Measurements from ENCODE around the gene TAAR9.
A peak's percentile ranks its signal among the peaks of the same experiment; 100 is the strongest.
"Not testable (repeated sequence)": the region's sequence is repeated elsewhere in the genome, so short reads cannot be mapped to it uniquely, and the experiment has no call there.

TAAR9 gene

DNA sequence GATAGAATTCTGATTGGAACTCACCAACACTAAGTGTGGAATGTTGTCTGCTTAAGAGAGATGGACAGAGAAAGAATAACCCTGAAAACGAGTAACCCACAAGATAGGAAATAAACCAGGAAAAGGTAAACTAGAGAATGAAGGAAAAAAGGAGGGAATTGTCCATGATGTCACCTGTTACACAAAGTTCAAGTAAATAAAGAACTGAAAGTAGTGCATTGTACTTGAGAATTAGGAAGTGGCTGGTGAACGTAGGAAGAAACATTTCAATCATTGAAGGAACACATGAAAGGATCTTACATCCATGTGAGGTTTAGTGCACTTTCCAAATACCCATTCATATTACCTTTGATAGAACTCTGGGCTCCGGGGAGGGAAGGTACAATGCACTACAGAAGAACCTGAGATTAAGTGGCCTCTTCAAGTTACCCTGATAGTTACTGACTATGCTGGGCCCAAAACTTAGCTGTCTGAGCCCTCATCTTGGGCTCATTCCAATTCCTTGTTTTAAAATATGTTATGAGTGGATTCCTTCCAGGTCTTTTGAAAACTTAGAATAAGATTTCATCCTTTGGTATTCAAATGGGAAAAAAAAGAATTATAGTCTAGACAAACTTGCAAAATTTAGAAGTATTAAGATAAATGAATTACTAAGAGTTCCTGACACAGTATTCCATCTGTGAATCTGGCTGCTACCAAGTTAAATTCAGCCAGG lies 24.1 kb upstream of the TAAR9 start:
- peak in 1 of 51 donors; percentile 20 for DNase-seq

DNA sequence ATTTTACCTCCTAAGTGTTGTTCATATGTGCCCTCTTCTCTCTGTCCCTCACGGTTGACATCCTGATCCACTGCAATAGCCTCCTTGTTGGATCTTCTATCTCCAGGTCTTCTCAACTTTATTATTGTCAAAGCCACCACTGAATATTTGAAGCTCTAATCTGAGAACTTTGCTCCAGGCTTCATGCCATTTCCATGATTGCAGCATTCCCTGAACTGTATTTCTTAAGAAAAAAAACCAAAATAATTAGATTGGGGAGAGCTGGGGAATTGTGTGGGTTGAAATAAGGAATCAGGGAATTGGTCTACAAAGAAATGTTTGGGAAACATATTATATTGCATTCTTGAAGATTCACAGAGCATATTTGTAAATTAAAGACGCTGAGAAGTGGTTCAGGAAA lies 22.7 kb upstream of the TAAR9 start:
- no peak for DNase-seq

DNA sequence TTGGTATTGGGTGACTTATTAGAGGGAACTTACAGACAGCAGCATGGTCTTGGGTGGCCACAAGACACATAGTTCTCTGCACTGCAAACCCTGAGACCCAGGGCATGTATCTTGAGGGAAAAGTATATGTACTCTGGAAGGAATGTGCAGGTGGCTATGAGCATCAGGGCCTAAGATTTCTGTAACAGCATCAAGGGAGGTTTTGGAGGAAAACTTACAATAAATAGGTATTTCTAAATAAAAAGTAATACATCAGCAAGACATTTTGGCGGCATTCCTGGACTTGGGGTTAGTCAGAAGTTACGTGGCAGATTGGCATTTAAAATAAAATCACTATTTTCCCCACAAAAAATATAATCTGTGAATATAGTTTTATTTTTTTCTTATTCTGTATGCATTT lies 17.1 kb upstream of the TAAR9 start:
- no peak for DNase-seq

DNA sequence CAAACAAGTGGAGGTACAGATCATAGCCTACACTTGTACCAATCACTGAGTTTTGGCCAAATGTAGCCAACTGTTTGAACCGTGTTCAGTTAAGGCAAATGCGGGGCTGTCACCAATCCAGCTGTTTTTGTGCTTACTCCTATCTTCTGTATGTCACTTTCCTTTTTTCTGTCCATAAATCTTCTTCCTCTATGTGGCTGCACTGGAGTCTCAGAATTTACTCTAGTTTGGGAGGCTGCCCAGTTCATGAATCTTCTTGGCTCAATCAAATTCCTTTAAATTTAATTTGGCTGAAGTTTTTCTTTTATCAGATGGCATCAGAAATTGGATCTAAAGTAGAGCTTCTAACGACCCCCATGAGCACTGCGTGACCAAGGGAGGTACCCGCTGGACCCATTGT lies 13.4 kb upstream of the TAAR9 start:
- DNase-seq: no peak

DNA sequence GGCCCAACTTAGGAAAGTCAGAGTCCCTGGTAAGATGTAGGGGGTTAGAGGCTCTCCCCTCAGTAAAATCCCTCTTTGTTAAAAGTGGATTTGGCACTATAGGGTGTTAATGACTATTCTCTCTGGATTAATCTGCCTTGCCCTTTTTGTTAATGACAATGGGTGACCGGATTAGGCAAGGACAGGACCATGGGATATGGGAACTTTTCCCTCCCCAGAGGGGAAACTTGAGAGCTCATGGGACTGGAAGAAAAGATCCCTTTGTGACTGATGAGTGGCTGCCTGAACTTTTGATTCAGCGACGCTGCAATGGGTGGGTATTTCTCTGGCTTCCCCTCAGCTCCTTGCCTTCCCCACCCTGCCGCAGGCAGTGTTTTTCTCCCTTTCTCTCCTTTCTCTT lies 12.2 kb upstream of the TAAR9 start:
- no peak for DNase-seq

DNA sequence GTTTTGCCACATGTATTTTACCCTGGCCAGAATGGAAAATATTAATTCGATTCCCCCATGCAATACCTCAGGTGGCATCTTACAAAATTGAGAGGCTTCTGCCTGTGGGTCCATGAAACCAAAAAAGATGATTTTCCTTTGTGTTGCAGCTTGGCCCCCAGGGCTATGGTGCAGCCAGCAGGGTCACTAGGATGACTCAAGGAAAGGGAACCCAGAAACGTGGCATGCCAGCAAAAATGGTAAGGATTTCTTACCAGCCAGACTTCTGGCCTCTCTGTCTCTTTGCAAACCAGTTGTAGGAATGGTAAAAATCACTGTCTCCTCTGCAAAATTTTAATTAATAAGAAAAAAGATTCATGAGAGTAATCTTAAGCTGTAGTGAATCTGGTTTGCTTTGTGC lies 11.6 kb upstream of the TAAR9 start:
- DNase-seq: no peak

DNA sequence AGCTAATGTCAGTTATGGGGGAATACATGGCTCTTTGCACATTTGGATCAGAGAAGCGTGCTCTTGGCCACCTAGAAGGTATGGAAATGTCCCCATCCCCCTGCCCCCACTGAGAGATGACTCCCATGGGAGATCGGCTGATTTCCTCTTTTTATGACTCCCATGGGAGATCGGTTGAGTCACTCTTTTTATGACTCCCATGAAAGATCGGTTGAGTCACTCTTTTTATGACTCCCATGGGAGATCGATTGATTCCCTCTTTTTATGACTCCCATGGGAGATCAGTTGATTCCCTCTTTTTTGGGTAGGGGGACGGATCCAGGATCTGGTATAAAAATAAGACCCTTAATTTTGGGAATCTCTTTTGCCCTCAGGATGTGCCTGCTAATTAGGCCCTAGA lies 10.3 kb upstream of the TAAR9 start:
- no peak for DNase-seq

DNA sequence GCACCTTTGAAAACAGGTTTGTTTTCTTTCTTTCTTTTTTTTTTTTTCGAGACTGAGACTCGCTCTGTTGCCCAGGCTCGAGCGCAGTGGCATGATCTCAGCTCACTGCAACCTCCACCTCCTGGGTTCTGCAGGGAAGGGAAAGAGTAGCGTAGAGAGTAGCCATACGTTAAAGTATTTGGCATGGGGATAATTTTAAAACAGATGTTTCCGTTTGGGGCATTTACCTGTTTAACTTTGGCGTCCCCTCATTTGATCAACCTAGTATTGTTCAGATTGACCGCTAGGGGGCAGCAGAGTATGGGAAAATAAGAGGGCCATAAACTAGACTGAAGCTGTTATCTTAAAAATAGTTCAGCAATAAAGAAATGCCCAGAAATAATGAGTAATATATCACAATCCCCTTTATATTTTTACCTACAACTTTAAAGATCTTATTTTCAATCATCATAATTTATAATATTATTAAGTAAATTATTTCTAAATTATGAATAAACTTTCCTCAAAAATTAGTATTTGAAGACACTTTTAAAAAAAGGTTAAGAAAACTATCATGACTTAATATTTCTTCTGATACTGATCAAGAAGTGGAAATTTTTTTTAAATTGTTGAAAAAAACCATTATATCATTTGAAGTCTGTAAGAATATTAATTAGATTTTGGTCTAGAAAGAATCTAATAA lies 7.6 kb upstream of the TAAR9 start:
- DNase-seq: peak in 31 of 51 donors; percentile 2 to 82 (median 21)

DNA sequence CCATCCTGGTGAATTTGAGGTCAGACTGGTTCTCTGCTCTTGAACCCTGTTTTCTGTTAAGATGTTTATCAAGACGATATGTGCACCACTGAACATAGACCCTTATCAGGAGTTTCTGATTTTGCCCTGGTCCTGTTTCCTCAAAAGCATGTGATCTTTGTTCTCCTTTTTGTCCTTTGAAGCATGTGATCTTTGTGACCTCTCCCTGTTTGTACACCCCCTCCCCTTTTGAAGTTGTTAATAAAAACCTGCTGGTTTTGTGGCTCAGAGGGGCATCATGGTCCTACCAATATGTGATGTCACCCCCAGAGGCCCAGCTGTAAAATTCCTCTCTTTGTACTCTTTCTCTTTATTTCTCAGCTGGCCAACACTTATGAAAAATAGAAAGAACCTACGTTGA lies 3.5 kb upstream of the TAAR9 start:
- DNase-seq: not testable (repeated sequence)

DNA sequence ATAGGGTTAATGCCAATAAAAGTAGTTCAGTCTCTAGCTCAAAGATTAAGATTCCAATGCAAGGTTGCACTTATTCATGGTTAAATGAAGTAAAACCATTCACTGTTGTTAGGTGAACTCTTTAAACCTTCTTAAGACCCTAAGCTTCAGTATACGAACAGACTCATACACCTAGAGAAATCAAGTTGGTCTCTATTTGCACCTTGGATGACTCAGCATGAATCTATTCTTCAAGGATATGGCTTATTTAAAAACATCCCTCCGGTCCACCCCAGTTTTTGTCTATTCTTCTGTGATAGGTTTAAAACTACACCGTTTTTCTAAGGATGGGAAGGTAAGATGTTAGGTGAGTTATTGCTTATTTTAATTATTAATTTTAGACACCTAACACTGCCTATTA lies 932 bp upstream of the TAAR9 start:
- no peak for DNase-seq

DNA sequence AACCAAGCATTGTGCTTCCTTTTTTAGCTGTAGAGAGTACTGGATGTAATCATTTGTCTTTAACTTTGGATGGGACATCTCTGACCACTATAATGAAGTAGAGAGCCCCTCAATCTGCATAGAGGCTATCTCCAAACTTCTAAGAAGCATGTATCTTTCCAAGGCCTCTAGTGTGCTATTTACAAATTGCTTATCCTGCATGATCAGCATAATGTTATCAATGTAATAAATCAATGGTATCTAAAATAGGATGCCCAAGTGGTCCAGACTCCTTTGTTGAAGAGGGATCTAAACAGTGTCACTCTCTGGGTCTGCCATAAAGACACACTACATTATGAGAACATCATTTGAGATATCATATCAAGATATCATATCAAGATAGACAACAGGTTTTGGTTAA lies 6.7 kb downstream of the TAAR9 start:
- DNase-seq: no peak

DNA sequence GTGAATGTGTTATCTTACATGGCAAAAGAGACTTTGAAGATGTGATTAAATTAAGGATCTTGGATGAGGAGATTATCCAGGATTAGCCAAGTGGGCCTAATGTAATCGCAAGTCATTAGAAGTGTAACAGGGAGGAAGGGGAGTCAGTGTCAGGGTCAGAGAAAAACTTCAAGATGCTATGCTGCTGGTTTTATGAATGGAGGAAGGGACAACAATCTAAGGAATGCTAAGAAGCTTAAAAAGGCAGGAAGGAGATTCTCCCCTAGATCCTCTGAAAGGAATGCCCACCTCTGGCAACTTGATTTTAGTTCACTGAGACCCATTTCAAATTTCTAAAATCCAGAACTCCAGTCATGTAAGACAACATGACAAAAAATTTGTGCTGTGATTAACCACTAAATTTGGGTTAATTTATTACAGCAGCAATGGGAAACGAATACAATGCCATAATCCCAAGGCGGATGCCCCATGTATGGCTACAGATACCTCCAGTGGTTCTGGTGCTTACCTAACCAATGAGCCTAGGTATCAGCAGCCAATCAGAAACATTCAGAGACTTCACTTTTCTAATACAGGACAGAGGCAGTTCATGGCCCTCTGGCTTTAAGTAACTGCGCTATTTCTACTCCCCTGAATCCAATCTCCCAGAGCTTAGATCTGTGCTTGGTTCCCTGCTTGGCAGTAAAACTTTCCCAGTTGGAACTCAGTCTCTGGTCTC lies 10.8 kb downstream of the TAAR9 start:
- no peak for DNase-seq

DNA sequence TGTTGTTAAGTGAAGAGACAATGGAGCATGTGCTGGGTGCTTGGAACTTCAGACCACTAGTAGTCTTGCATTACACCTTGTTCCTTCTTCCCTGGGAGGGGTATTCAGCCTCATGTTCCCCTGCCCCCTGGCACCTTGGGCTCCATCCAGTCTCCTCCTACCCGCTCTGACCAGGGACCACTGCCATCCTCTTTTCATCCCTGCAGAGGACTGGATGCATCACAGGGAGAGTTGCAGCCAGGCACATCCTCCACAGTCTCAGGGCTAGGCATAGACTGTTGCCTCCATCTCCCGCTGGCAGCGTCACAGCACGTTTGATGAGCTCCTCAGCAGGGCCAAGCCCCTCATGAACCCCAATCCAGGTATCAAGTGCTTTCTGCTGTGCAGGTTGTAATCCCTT lies 13.1 kb downstream of the TAAR9 start:
- no peak for DNase-seq

DNA sequence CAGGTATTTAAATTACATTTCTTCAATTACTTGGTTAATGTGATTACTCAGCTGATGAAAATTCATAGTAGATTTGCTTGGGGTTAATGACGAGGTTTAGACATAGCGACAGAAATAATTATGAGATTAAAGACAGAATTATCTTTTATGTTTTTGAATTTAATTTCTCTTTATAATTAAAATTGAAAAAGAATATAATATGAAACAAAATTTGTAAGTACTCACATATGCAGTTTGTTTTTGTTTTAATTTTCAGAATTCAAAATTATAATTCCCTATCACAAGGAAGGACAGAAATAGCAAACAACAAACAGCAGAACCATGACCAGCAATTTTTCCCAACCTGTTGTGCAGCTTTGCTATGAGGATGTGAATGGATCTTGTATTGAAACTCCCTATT lies 14.3 kb downstream of the TAAR9 start, which contains the start of gene TAAR8:
TSS of gene TAAR8 (plus strand) at position 301 of the 400 bp plus-strand sequence. CDS start at position 322, 21 bp downstream.
- DNase-seq: no peak

DNA sequence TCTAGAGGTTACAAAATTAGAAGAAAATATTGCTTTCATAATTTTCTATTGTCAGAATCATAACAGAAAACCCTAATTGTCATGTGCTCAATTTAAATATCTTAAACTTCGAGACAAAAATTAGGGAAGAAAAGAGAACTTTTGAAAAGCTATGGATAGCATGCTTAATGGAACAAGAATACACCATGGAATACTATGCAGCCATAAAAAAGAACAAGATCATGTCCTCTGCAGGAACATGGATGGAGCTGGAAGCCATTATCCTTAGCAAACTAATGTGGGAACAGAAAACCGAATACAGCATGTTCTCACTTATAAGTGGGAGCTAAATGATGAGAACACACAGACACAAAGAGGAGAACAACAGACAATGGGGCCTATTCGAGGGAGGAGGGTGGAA lies 22.0 kb downstream of the TAAR9 start:
- DNase-seq: not testable (repeated sequence)

DNA sequence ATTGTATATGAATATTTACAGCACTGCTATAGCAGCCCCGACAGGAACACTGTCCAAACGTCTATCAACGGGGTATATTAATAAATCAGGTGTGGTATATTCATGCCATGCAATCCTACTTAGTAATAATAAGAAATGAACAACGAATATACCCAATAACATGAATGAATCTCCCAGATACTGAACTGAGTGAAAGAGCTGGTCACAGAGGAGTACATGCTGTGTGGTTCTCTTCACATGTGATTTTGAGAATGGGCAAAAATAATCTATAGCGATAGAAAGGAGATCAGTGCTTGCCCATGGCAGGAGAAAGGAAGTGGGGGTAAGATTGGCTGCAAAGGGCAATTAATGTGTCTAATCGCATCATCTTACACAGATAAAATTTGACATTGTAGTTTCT lies 28.3 kb downstream of the TAAR9 start:
- no peak for DNase-seq

DNA sequence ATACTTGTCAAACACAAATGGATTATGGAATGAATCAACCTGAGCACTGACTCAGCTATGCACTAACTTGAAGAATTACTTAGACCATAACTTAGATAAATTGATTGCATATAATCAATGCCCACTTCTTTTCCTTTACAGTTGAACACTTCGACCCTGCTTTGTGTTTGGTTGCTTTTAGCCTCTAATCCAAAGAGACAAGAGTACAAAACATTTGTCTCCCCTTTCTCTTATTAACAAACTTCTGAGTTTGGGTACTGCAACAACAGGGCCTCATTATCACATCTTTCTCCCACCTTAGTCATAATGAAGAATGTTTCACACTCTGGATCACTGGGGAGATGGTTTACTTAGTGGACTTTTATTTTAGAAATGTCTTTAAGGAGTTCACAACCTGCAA lies 29.5 kb downstream of the TAAR9 start:
- peak in 1 of 51 donors; percentile 1 for DNase-seq

DNA sequence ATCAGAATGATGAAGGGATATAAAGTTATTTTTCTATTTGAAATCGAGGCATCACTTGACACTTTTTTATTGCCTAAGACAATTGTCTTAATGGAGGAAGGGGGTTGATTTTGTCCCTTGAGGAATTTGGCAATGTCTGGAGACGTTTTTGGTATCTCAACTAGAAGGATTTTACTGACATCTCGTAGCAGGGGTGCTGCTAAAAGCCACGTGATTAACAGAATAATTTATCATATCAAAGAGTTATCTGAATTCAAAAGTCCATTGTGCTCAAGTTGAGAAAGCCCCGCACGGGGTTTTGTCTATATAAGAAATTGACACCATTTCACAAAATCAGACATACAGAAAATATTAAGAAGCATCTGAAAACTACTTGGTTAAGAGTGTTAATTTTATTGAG lies 30.5 kb downstream of the TAAR9 start:
- DNase-seq: peak in 2 of 51 donors; percentile 5 to 26

DNA sequence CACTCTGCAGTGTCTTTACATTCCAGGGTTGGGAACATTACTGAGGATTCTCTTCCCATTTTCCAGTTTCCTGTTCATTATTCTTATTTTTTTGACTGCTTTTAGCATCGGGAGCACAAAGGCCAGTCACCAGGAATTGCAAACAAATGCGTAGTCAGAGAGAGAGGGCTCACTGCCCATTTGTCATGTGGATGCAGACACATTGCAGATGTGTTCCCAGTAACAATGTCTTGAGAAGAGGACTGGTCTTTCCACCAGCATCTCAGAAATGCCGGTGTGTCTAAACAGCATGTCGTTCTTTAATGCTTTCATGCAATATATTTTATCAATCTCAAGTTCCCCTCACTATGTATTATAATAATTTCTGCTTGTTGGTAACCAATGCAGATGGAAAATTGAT lies 31.1 kb downstream of the TAAR9 start:
- DNase-seq: peak in 32 of 51 donors; percentile 1 to 80 (median 38)

DNA sequence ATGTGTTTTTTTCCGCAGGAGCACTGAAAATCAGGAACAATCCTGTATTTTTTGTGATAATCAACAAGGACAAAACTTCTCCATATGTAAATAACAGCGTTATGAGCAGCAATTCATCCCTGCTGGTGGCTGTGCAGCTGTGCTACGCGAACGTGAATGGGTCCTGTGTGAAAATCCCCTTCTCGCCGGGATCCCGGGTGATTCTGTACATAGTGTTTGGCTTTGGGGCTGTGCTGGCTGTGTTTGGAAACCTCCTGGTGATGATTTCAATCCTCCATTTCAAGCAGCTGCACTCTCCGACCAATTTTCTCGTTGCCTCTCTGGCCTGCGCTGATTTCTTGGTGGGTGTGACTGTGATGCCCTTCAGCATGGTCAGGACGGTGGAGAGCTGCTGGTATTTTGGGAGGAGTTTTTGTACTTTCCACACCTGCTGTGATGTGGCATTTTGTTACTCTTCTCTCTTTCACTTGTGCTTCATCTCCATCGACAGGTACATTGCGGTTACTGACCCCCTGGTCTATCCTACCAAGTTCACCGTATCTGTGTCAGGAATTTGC lies 32.2 kb downstream of the TAAR9 start, which contains the start of gene TAAR6:
TSS of gene TAAR6 (plus strand) at position 102 of the 557 bp plus-strand sequence. CDS start at position 102, 0 bp downstream.
- DNase-seq: peak in 34 of 51 donors; percentile 3 to 68 (median 28)

DNA sequence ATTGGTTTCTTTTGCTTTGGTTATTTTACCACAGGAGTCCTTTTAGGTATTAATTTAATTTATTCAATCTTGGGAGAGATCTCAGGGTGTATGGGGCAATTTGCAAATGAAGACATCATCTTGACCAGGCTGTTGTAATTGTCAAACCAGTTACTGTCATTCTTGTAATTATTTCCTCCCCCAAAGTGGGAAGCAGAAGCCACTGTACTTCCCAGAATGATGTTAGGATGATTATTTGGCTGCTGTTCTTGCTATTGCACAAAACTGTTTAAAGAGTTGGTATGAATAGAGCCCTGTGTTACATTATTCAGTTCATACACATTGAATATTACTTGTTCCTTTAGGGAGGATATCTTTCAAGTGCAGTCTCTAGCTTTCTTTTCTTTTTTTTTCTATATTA lies 33.7 kb downstream of the TAAR9 start:
- no peak for DNase-seq

DNA sequence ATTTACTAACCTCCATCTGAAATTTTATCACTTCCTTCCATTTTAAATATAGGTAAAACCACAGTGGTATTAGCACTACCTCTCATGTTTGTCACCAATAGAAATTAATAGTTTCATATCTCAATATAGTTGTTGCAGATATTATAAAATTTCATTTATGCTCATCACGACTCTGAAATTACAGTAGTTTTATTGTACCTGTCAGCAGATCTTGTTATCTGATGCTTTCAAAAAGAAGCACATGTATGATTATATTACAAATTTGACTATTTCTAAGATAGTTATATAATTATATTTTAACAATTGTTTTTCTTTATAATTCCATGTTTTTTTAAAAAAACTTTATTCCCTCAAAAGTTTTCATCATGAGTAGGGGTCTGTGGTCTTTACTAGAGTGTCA lies 46.6 kb downstream of the TAAR9 start:
- no peak for DNase-seq

Measured in hypothalamus (tissue), 51 donors.